Gastrocnemius medialis (tissue), 4 donors: ENCODE measurements around the gene DYSF.

Source experiments
- POLR2A ChIP-seq, 2 donors: fragments of 450-650 bp; IDR thresholded peaks; one replicate each; pipeline ENCODE4 v1.6.1; 2017; ENCODE audit warnings: antibody characterized with exemption in 2 of 2, mild to moderate bottlenecking in 2 of 2, moderate library complexity in 2 of 2
- TF ChIP-seq, protein P1 (sequence below), 5 experiments: fragments of 450-650 bp in 3 of 5; fragments of 200-600 bp in 2 of 5; sonication (generic) in 2 of 5; IDR thresholded peaks in 4 of 5; conservative IDR thresholded peaks in 1 of 5; 1 replicate in 4 of 5; 2 replicates in 1 of 5; pipeline ENCODE4 v1.5.1; 2016 to 2019; ENCODE audit warnings: antibody characterized with exemption in 5 of 5, mild to moderate bottlenecking in 3 of 5, moderate library complexity in 3 of 5

GRCh38 chr2:71455741-71456569 lies 2.6 kb downstream of the DYSF start:
- TF ChIP-seq, protein P1, sequence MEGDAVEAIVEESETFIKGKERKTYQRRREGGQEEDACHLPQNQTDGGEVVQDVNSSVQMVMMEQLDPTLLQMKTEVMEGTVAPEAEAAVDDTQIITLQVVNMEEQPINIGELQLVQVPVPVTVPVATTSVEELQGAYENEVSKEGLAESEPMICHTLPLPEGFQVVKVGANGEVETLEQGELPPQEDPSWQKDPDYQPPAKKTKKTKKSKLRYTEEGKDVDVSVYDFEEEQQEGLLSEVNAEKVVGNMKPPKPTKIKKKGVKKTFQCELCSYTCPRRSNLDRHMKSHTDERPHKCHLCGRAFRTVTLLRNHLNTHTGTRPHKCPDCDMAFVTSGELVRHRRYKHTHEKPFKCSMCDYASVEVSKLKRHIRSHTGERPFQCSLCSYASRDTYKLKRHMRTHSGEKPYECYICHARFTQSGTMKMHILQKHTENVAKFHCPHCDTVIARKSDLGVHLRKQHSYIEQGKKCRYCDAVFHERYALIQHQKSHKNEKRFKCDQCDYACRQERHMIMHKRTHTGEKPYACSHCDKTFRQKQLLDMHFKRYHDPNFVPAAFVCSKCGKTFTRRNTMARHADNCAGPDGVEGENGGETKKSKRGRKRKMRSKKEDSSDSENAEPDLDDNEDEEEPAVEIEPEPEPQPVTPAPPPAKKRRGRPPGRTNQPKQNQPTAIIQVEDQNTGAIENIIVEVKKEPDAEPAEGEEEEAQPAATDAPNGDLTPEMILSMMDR (IDR thresholded peaks at IDR 0.05 in 4 of 5, conservative IDR thresholded peaks at IDR 0.05 in 1 of 5), result no peak
- TF ChIP-seq POLR2A (IDR thresholded peaks at IDR 0.05), result no peak
